Erythroblast (primary cell): ENCODE measurements around the gene SPATA25.
A peak's percentile ranks its signal among the peaks of the same experiment; 100 is the strongest.

ENCODE experiments used
- GATA1 ChIP-seq: IDR thresholded peaks from 2 replicates; pipeline ENCODE4 v1.6.1; 2011; ENCODE audit warnings: low read depth, mild to moderate bottlenecking, control low read depth, low read length, moderate library complexity
- POLR2A ChIP-seq: IDR thresholded peaks from 2 replicates; pipeline ENCODE4 v1.6.1; 2011; ENCODE audit warnings: mild to moderate bottlenecking, low read length

DNA sequence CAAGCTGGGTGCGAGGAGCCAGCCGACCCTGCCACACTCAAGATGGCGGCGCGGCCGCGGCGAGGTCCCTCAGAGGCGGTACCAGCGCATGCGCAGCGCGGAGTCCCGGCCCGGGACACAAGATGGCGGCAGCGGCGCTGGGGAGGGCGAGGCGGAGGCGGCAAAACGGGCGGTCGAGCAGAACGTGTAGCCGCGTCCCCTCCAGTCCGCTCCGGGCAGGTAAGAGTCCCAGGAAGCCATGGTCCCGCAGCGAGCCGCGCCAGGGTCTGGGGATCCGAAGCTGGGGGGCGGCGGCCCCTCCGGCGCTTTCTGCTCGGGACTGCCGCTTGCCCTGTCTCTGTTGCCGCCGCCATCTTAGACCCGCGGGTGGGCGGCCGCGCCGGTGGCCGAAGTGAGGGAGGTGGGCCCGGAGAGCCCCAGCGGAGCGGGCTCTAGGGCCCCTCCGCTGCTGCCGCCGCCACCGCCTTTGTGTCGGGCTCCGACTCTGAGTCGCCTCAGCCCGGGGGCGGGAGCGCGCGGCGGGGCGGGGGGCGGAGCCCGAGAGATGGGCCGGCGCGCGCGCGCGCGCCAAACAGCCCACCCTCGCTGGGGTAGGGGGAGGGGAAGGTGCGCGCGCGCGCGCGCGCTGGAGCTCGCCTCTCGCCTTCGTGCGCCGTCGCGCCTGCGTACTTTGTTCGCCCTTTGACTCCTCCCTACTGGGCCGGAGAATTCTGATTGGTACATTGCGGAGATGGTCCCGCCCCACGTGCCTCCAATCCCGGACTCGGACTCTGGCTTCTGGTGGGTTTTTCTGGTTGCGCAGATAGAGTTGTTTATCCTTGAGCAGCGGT, 47.4 kb upstream of the SPATA25 start, which contains the start of gene PCIF1:
- TF ChIP-seq POLR2A (peak; percentile 98), GATA1 (no peak)
